Measurements from ENCODE around the gene TMEM9B. TPM values are rescaled to one million over a fixed set of nuclear protein-coding genes. Genes with fewer than 3 reads are reported as not detected.

Gene TMEM9B
- total RNA-seq, 4 donors from 2014 or later: 29.4 to 45.3 (median 40.1) TPM

GRCh38 chr11:8971196-8971923, 7.1 kb upstream of the TMEM9B start:
- Histone ChIP-seq H3K9me3 (no peaks in the 10 kb centered on the region), H3K27ac (no peak overlapping the region), H3K4me3 (no peak overlapping the region), H3K27me3 (no peaks in the 10 kb centered on the region), H3K4me1 (no peaks in the 10 kb centered on the region), H3K36me3 (peaks cover 0 to 13% of the 10 kb centered on the region in 2 donors)
- ATAC-seq (no peak), DNase-seq (no peak)
- intact Hi-C loops (cut with DNase I; ENCODE audit: low total_unique reads): no loop called here
- in situ Hi-C loops (cut with MboI; ENCODE audit: low sequenced_read_pairs in 4 of 4): loop anchor here in 1 of 4 donors (25.0 kb wide), 2 partner anchors 284 to 734 kb away; partner anchors contain the start of genes RPL27A and TRIM66
- TF ChIP-seq CTCF (IDR thresholded peaks at IDR 0.05 in 4 of 5, conservative IDR thresholded peaks at IDR 0.05 in 1 of 5) (no peak), POLR2A (IDR thresholded peaks at IDR 0.05) (no peak)

- intact Hi-C loops (cut with DNase I; ENCODE audit: low total_unique reads) (loop anchor here (10.0 kb wide), 1 partner anchor 712 kb away; no protein-coding TSS in a partner anchor), in situ Hi-C loops (cut with MboI; ENCODE audit: low sequenced_read_pairs in 4 of 4) (loop anchor here in 2 of 4 donors (10.0 to 25.0 kb wide), 3 partner anchors 280 to 730 kb away; partner anchors contain the start of genes RPL27A (in 2 of the 2) and TRIM66 (in 2 of the 2))
- DNase-seq: no peak
- ATAC-seq: no peak
- H3K4me3 ChIP-seq: no peak overlapping the region
- H3K9me3 ChIP-seq: no peaks in the 10 kb centered on the region
- H3K36me3 ChIP-seq: peaks cover 0 to 13% of the 10 kb centered on the region in 2 donors
- H3K27me3 ChIP-seq: no peaks in the 10 kb centered on the region
- no peak for TF ChIP-seq CTCF (IDR thresholded peaks at IDR 0.05 in 4 of 5, conservative IDR thresholded peaks at IDR 0.05 in 1 of 5)
- TF ChIP-seq POLR2A (IDR thresholded peaks at IDR 0.05): no peak
- peaks cover 19 to 24% of the 10 kb centered on the region in 2 donors for H3K4me1 ChIP-seq
- no peak overlapping the region for H3K27ac ChIP-seq
Measured at GRCh38 chr11:8967184-8967583, 2.9 kb upstream of the TMEM9B start.

DNA sequence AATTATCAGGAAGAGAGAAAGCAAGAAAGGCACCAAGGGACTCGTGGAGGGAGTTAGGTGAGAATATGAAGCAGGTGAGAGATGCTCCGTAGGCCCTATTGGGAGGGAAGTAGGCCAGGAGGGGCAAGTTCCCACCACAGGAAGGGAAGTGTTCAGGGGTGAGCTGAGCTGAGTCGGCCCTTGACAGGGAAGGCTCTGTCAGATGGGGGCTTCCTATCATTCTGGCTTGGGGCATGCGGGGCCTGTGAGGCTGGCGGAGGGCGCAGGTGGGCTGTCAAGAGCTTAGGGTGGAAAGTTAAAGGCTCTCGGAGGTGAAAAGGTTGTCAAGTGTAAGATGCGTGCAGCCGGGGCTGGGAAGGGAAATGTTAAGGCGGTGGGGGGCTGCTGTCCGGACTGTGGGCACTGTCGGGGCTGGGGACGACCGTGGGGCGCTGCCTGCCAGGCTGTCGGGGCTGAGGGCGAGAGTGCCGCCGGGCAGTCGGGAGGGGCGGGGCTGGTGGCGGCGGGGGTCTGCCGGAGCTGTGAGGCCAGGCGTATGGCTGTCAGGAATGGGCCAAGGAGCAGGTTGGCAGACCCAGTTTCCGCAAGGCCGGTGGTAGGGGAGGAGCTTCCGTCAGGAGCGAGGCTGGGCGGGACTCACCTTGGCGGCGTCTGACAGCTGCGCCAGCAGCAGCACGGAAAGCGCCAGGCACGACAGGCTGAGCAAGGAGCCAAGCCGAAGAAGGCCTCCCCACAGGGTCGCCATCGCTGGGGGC, 496 bp downstream of the TMEM9B start:
- H3K4me1 ChIP-seq: peaks cover 24 to 30% of the 10 kb centered on the region in 2 donors
- DNase-seq: peak; percentile 68 to 80
- in situ Hi-C loops (cut with MboI; ENCODE audit: low sequenced_read_pairs in 4 of 4): loop anchor here in 2 of 4 donors (10.0 to 25.0 kb wide), 3 partner anchors 276 to 726 kb away; partner anchors contain the start of genes RPL27A (in 2 of the 2) and TRIM66 (in 2 of the 2)

More for the DNA sequence above, 496 bp downstream of the TMEM9B start:
- H3K9me3 ChIP-seq: no peaks in the 10 kb centered on the region
- H3K36me3 ChIP-seq: peaks cover 0 to 13% of the 10 kb centered on the region in 2 donors
- peak; percentile 81 to 84 for ATAC-seq
- peak overlapping the region; percentile 96 to 97 (median 96) for H3K27ac ChIP-seq
- TF ChIP-seq POLR2A (IDR thresholded peaks at IDR 0.05): no peak
- TF ChIP-seq CTCF (IDR thresholded peaks at IDR 0.05 in 4 of 5, conservative IDR thresholded peaks at IDR 0.05 in 1 of 5): no peak
- intact Hi-C loops (cut with DNase I; ENCODE audit: low total_unique reads): loop anchor here (1.0 to 10.0 kb wide), 4 partner anchors 53 to 709 kb away; partner anchors contain the start of genes AKIP1, RPL27A and TRIM66
- no peaks in the 10 kb centered on the region for H3K27me3 ChIP-seq
- H3K4me3 ChIP-seq: peak overlapping the region; percentile 79 to 98 (median 84)

Data from gastrocnemius medialis (tissue), 4 donors.